Lung (tissue), 12 donors: ENCODE measurements around the gene NUP188. TPM values are rescaled to one million over a fixed set of nuclear protein-coding genes. Genes with fewer than 3 reads are reported as not detected.
A peak's percentile ranks its signal among the peaks of the same experiment; 100 is the strongest.

Experiments
- ATAC-seq: fragments of 200-7000 bp; cut with Tn5 transposase; one replicate; pipeline ENCODE4 v1.9.1; 2020; ENCODE audit warnings: moderate number of reproducible peaks; ENCODE audit not compliant: insufficient read depth, low FRiP score
- DNase-seq, 3 donors: peaks; one replicate each; pipeline ENCODE4 v3.0.0-alpha.2; 2013 to 2017
- H3K27ac ChIP-seq, 2 donors: one replicate each; pipeline ENCODE4 v1.5.1; 2013; ENCODE audit warnings: mild to moderate bottlenecking in 2 of 2, moderate library complexity in 2 of 2, control low read depth in 1 of 2, inconsistent platforms in 1 of 2, low read depth in 1 of 2, low read length in 1 of 2
- H3K27me3 ChIP-seq, 3 donors: one replicate each; pipeline ENCODE4 v1.5.1; 2013; ENCODE audit warnings: low read length in 2 of 3; ENCODE audit not compliant: control insufficient read depth in 3 of 3, insufficient read depth in 3 of 3
- H3K36me3 ChIP-seq, 4 donors: one replicate each; pipeline ENCODE4 v1.5.1; 2013; ENCODE audit warnings: low read length in 4 of 4, mild to moderate bottlenecking in 1 of 4, moderate library complexity in 1 of 4; ENCODE audit not compliant: control insufficient read depth in 4 of 4, insufficient read depth in 4 of 4
- H3K4me1 ChIP-seq, 5 donors: one replicate each; pipeline ENCODE4 v1.5.1; 2013; ENCODE audit warnings: low read length in 5 of 5, mild to moderate bottlenecking in 2 of 5, moderate library complexity in 1 of 5; ENCODE audit not compliant: control insufficient read depth in 5 of 5, insufficient read depth in 5 of 5
- H3K4me3 ChIP-seq: one replicate; pipeline ENCODE4 v1.5.1; 2013; ENCODE audit warnings: mild to moderate bottlenecking, control low read depth, moderate library complexity
- H3K9ac ChIP-seq, 2 donors: one replicate each; pipeline ENCODE4 v1.5.1; 2013; ENCODE audit warnings: low read length in 2 of 2, control low read depth in 1 of 2; ENCODE audit not compliant: insufficient read depth in 1 of 2
- H3K9me3 ChIP-seq, 4 donors: one replicate each; pipeline ENCODE4 v1.5.1; 2013; ENCODE audit warnings: low read length in 3 of 4, mild to moderate bottlenecking in 1 of 4, moderate library complexity in 1 of 4; ENCODE audit not compliant: control insufficient read depth in 4 of 4, insufficient read depth in 3 of 4
- CTCF ChIP-seq: IDR thresholded peaks from 2 replicates; pipeline ENCODE4 v1.5.1; 2012; ENCODE audit warnings: mild to moderate bottlenecking; ENCODE audit errors: control extremely low read depth, extremely low read depth
- WGBS, 2 donors: extraction: QIAGEN DNeasy Blood & Tissue Kit; methylation state at CpG; one replicate each; pipeline ENCODE4 v1.1.7; 2013; 5-methylcytosine and 5-hydroxymethylcytosine counted together
- polyA plus RNA-seq, 2 donors: library from polyadenylated mRNA; stranded (reverse); fragments of 200-250 nt; gene quantifications; one replicate each; pipeline ENCODE4 v1.2.1, GENCODE V29; 2013
- total RNA-seq, 2 donors: library from RNA; depleted of rRNA in 1 of 2; stranded (reverse); fragments of >200 nt in 1 of 2; gene quantifications; one replicate each; pipeline ENCODE4 v1.2.1, GENCODE V29; 2014 to 2021
- donor health status: control.
- donor health status: control.
- donor health status: Bipolar disorder and iron deficiency.
- donor health status: healthy.
- donor health status: DM: yes; HTN: yes; CAD: no.

Gene NUP188
- total and polyA plus RNA-seq, 4 donors: 17.0 to 48.5 (median 32.1) TPM

GRCh38 chr9:128920381-128921058 lies 27.0 kb upstream of the NUP188 start, which contains the start of gene PHYHD1:
PHYHD1 (plus strand) TSS chr9:128920982; CDS start chr9:128922324, 1,342 bp downstream.
- no peak for TF ChIP-seq CTCF
- WGBS, 2 donors: 49 to 60% methylated on average over 13 of the region's 13 CpGs
- H3K27me3 ChIP-seq: no peaks in the 10 kb centered on the region
- no peaks in the 10 kb centered on the region for H3K9me3 ChIP-seq
- peak; percentile 40 to 61 (median 51) for DNase-seq
- H3K36me3 ChIP-seq: peaks cover 0 to 18% (median 8%) of the 10 kb centered on the region in 4 donors
- peak within 1 kb of the TSS; percentile 2 for H3K4me3 ChIP-seq
- H3K27ac ChIP-seq: peak within 1 kb of the TSS; percentile 87 to 92
- H3K4me1 ChIP-seq: peaks cover 3 to 41% (median 12%) of the 10 kb centered on the region in 5 donors
- peak within 1 kb of the TSS; percentile 85 to 87 for H3K9ac ChIP-seq
- peak; percentile 11 for ATAC-seq

GRCh38 chr9:128921881-128922763 lies 25.4 kb upstream of the NUP188 start:
- peaks cover 0 to 8% (median 2%) of the 10 kb centered on the region in 4 donors for H3K36me3 ChIP-seq
- H3K27ac ChIP-seq: peak overlapping the region; percentile 82 to 92
- TF ChIP-seq CTCF: no peak
- no peaks in the 10 kb centered on the region for H3K9me3 ChIP-seq
- no peaks in the 10 kb centered on the region for H3K27me3 ChIP-seq
- 18 to 19% methylated on average over 30 to 32 of the region's 32 CpGs for WGBS, 2 donors
- peak overlapping the region; percentile 85 to 87 for H3K9ac ChIP-seq
- H3K4me3 ChIP-seq: peak overlapping the region; percentile 2
- H3K4me1 ChIP-seq: peaks cover 3 to 28% (median 11%) of the 10 kb centered on the region in 5 donors
- ATAC-seq: peak; percentile 73
- DNase-seq: peak; percentile 82 to 90 (median 86)

GRCh38 chr9:128923493-128923883 lies 24.0 kb upstream of the NUP188 start:
- no peak for TF ChIP-seq CTCF
- H3K9me3 ChIP-seq: no peaks in the 10 kb centered on the region
- no peaks in the 10 kb centered on the region for H3K36me3 ChIP-seq
- no peaks in the 10 kb centered on the region for H3K27me3 ChIP-seq
- DNase-seq (no peak), ATAC-seq (no peak)
- H3K4me1 ChIP-seq: peaks cover 3 to 25% (median 10%) of the 10 kb centered on the region in 5 donors
- no peak overlapping the region for H3K27ac ChIP-seq
- H3K4me3 ChIP-seq: no peak overlapping the region
- 85 to 93% methylated on average over 6 of the region's 6 CpGs for WGBS, 2 donors
- no peak overlapping the region for H3K9ac ChIP-seq
